NT2/D1 (cell line): Measurements from ENCODE around the gene CLEC2L.

ENCODE experiments used
- DNase-seq: peaks from one replicate; pipeline ENCODE4 v3.0.0-alpha.2; 2011; ENCODE audit warnings: low read depth, low spot score
- H3K27me3 ChIP-seq: 2 replicates; pipeline ENCODE4 v1.6.0; 2011; ENCODE audit warnings: mild to moderate bottlenecking; ENCODE audit not compliant: insufficient read length, insufficient read depth
- H3K36me3 ChIP-seq: 2 replicates; pipeline ENCODE4 v1.6.1; 2011; ENCODE audit warnings: mild to moderate bottlenecking, low read length, mixed read lengths; ENCODE audit not compliant: insufficient read depth, insufficient read length
- H3K4me1 ChIP-seq: 2 replicates; pipeline ENCODE4 v1.5.1; 2011; ENCODE audit not compliant: insufficient read depth, insufficient read length
- H3K4me3 ChIP-seq: 2 replicates; pipeline ENCODE4 v1.5.1; 2011; ENCODE audit warnings: low read depth; ENCODE audit not compliant: insufficient read length
- H3K9ac ChIP-seq: 2 replicates; pipeline ENCODE4 v1.6.0; 2011; ENCODE audit warnings: low read depth; ENCODE audit not compliant: insufficient read length
- H3K9me3 ChIP-seq: 2 replicates; pipeline ENCODE4 v1.5.1; 2011; ENCODE audit warnings: mild to moderate bottlenecking, low read length; ENCODE audit not compliant: insufficient read depth
- SUZ12 ChIP-seq: IDR thresholded peaks from 2 replicates; pipeline ENCODE4 v1.6.1; 2011; ENCODE audit not compliant: insufficient read length, insufficient read depth; ENCODE audit errors: extremely low read depth
- YY1 ChIP-seq: IDR thresholded peaks from 2 replicates; pipeline ENCODE4 v1.6.1; 2011; ENCODE audit not compliant: insufficient read length, insufficient read depth
- ZNF274 ChIP-seq: IDR thresholded peaks from 2 replicates; pipeline ENCODE4 v1.6.1; 2011; ENCODE audit warnings: mild to moderate bottlenecking, low read depth, low read length

Gene CLEC2L

GRCh38 chr7:139582671-139583155 lies 59.2 kb downstream of the CLEC2L start:
- Histone ChIP-seq H3K4me3 (no peak overlapping the region), H3K4me1 (peaks cover 12% of the 10 kb centered on the region), H3K9ac (no peak overlapping the region), H3K36me3 (peaks cover 10% of the 10 kb centered on the region), H3K27me3 (no peaks in the 10 kb centered on the region), H3K9me3 (no peaks in the 10 kb centered on the region)
- DNase-seq = no peak
- TF ChIP-seq YY1 (no peak), ZNF274 (no peak), SUZ12 (no peak)

GRCh38 chr7:139583826-139584553 lies 60.5 kb downstream of the CLEC2L start:
- Histone ChIP-seq H3K4me1 (peaks cover 12% of the 10 kb centered on the region), H3K4me3 (no peak overlapping the region), H3K9me3 (no peaks in the 10 kb centered on the region), H3K27me3 (no peaks in the 10 kb centered on the region), H3K9ac (no peak overlapping the region), H3K36me3 (peaks cover 10% of the 10 kb centered on the region)
- TF ChIP-seq YY1 = no peak
- TF ChIP-seq ZNF274 = no peak
- DNase-seq = no peak

GRCh38 chr7:139585042-139585441 lies 61.6 kb downstream of the CLEC2L start:
- Histone ChIP-seq H3K27me3 (no peaks in the 10 kb centered on the region), H3K4me3 (no peak overlapping the region), H3K9ac (no peak overlapping the region), H3K4me1 (peaks cover 12% of the 10 kb centered on the region), H3K9me3 (no peaks in the 10 kb centered on the region), H3K36me3 (peaks cover 10% of the 10 kb centered on the region)
- TF ChIP-seq ZNF274 = no peak
- TF ChIP-seq YY1 = no peak
- TF ChIP-seq SUZ12 = no peak
- DNase-seq = no peak

- Histone ChIP-seq H3K4me1 (peaks cover 12% of the 10 kb centered on the region), H3K9me3 (no peaks in the 10 kb centered on the region), H3K36me3 (peaks cover 10% of the 10 kb centered on the region), H3K4me3 (no peak overlapping the region), H3K27me3 (no peaks in the 10 kb centered on the region), H3K9ac (no peak overlapping the region)
- no peak for DNase-seq
- TF ChIP-seq SUZ12 (no peak), YY1 (no peak), ZNF274 (no peak)
These were observed 62.8 kb downstream of the CLEC2L start for GRCh38 chr7:139586286-139586685.

- Histone ChIP-seq H3K36me3 (peaks cover 10% of the 10 kb centered on the region), H3K9ac (no peak overlapping the region), H3K4me1 (peaks cover 11% of the 10 kb centered on the region), H3K9me3 (no peaks in the 10 kb centered on the region), H3K4me3 (no peak overlapping the region), H3K27me3 (no peaks in the 10 kb centered on the region)
- no peak for DNase-seq
- no peak for TF ChIP-seq YY1
- no peak for TF ChIP-seq SUZ12
- TF ChIP-seq ZNF274 = no peak
These were observed 64.0 kb downstream of the CLEC2L start for GRCh38 chr7:139587535-139587934.

- TF ChIP-seq ZNF274 = no peak
- TF ChIP-seq SUZ12 = no peak
- TF ChIP-seq YY1 = no peak
- Histone ChIP-seq H3K4me1 (peaks cover 8% of the 10 kb centered on the region), H3K4me3 (no peak overlapping the region), H3K36me3 (no peaks in the 10 kb centered on the region), H3K9ac (no peak overlapping the region), H3K9me3 (no peaks in the 10 kb centered on the region), H3K27me3 (no peaks in the 10 kb centered on the region)
- no peak for DNase-seq
These were observed 65.1 kb downstream of the CLEC2L start for GRCh38 chr7:139588632-139589031.

- H3K9ac ChIP-seq = no peak overlapping the region
- TF ChIP-seq SUZ12 = no peak
- no peak for TF ChIP-seq YY1
- TF ChIP-seq ZNF274 = no peak
- no peaks in the 10 kb centered on the region for H3K9me3 ChIP-seq
- H3K4me3 ChIP-seq = no peak overlapping the region
- no peaks in the 10 kb centered on the region for H3K4me1 ChIP-seq
- DNase-seq = no peak
- H3K27me3 ChIP-seq = no peaks in the 10 kb centered on the region
- H3K36me3 ChIP-seq = no peaks in the 10 kb centered on the region
These were observed 66.0 kb downstream of the CLEC2L start for GRCh38 chr7:139589474-139589873.

- TF ChIP-seq SUZ12 (no peak), YY1 (no peak), ZNF274 (no peak)
- Histone ChIP-seq H3K27me3 (no peaks in the 10 kb centered on the region), H3K4me1 (no peaks in the 10 kb centered on the region), H3K9me3 (no peaks in the 10 kb centered on the region), H3K9ac (no peak overlapping the region), H3K4me3 (no peak overlapping the region), H3K36me3 (peaks cover 6% of the 10 kb centered on the region)
- no peak for DNase-seq
These were observed 68.2 kb downstream of the CLEC2L start for GRCh38 chr7:139591550-139592195.
